ENCODE data around the gene ERMP1.

GRCh38 chr9:5736563-5737346 lies 96.2 kb downstream of the ERMP1 start:
- TF ChIP-seq CTCF (IDR thresholded peaks at IDR 0.05) = no peak
- no peak for TF ChIP-seq ZC3H11A (IDR thresholded peaks at IDR 0.05)
- no peak for TF ChIP-seq MAX (IDR thresholded peaks at IDR 0.05)
- TF ChIP-seq POLR2A (IDR thresholded peaks at IDR 0.05; ENCODE audit: low read length) = no peak
- no peak for TF ChIP-seq CBX8 (IDR thresholded peaks at IDR 0.05)
- TF ChIP-seq JUNB (IDR thresholded peaks at IDR 0.05) = no peak
- TF ChIP-seq REST (IDR thresholded peaks at IDR 0.05) = no peak
- no peak for TF ChIP-seq NR3C1 (IDR thresholded peaks at IDR 0.05)
- no peak for TF ChIP-seq EHMT2 (IDR thresholded peaks at IDR 0.05; ENCODE audit: low read depth)
